Measurements from ENCODE around the gene BDKRB1.

BDKRB1 gene

DNA sequence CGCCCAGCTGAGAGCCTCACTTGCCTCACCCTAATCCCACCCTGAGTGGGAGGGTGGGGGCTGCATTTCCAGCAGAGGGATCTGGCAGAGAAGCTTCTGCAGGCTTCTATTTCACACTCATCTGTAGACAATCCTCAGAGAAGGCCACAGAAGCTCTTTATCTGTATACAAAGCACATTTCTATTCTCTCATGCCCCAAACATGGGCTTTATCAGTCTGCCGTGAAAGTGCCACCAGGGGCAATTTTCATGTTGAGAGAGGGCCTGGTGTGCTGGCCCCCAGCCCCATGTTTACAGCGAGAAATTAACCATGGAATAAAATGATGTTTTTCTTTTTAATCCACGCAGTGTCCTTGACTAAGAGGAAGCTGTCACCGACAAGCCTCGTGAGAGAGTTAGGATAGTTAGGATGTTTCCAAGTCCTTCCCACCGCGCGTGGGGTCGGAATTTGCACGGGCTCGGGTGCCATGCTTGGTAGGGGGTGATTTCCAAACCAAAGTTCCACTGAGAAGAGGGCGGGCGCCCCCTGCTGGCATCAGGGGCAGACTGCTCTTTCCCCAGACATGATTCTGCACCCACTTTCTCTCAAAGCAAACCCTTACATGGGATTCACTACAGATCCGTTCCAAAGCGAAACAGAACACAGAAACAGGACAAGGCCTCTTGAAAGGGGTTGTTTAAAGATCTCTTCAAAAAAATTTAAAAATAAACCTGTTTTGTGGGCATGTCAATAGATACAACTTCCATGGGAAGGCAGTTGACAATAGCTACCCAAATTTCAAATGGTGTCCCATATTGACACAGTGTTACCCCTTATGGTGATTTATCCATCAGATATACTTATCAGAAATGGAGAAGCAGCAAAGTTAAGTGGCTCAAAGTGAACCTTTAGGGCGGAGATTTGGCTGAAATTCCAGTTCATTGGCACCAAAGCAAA lies 19.4 kb downstream of the BDKRB1 start:
- no peak overlapping the region for H3K27ac ChIP-seq
- peak; percentile 76 for DNase-seq

DNA sequence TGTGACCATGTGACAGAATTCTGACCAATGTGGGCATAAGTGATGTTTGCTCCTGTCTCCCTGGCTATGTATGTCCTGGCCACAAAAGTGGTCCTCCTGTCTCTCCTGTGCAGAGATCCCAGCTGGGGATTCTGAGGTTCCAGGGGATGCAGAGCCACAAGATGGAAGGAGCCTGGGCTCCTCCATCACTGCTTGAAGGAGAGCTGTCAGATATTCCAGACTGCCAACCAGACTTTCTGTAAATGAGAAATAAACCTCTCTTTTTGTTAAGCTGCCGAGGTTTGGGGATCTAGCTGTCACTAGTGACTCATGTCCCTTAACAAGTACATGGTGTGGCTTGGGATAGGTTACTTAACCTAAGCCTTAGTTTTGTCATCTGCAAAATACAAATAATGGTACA lies 21.9 kb downstream of the BDKRB1 start:
- no peaks in the 10 kb centered on the region for H3K27me3 ChIP-seq (ENCODE audit: insufficient read depth, low read depth, severe bottlenecking)
- H3K27ac ChIP-seq = no peak overlapping the region
- no peak overlapping the region for H3K4me3 ChIP-seq (ENCODE audit: low read depth, low read length)
- DNase-seq = no peak
- H3K36me3 ChIP-seq = no peaks in the 10 kb centered on the region
- H3K9me3 ChIP-seq (ENCODE audit: severe bottlenecking) = peaks cover 4% of the 10 kb centered on the region
- TF ChIP-seq, protein P1, sequence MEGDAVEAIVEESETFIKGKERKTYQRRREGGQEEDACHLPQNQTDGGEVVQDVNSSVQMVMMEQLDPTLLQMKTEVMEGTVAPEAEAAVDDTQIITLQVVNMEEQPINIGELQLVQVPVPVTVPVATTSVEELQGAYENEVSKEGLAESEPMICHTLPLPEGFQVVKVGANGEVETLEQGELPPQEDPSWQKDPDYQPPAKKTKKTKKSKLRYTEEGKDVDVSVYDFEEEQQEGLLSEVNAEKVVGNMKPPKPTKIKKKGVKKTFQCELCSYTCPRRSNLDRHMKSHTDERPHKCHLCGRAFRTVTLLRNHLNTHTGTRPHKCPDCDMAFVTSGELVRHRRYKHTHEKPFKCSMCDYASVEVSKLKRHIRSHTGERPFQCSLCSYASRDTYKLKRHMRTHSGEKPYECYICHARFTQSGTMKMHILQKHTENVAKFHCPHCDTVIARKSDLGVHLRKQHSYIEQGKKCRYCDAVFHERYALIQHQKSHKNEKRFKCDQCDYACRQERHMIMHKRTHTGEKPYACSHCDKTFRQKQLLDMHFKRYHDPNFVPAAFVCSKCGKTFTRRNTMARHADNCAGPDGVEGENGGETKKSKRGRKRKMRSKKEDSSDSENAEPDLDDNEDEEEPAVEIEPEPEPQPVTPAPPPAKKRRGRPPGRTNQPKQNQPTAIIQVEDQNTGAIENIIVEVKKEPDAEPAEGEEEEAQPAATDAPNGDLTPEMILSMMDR (IDR thresholded peaks at IDR 0.05; ENCODE audit: low read depth, low read length) = no peak

More for the DNA sequence above, 19.4 kb downstream of the BDKRB1 start:
- Histone ChIP-seq H3K27me3 (ENCODE audit: insufficient read depth, low read depth, severe bottlenecking) (no peaks in the 10 kb centered on the region), H3K9me3 (ENCODE audit: severe bottlenecking) (peaks cover 15% of the 10 kb centered on the region), H3K4me3 (ENCODE audit: low read depth, low read length) (no peak overlapping the region), H3K36me3 (no peaks in the 10 kb centered on the region)
- TF ChIP-seq, protein P1 (IDR thresholded peaks at IDR 0.05; ENCODE audit: low read depth, low read length) = peak; percentile 95

DNA sequence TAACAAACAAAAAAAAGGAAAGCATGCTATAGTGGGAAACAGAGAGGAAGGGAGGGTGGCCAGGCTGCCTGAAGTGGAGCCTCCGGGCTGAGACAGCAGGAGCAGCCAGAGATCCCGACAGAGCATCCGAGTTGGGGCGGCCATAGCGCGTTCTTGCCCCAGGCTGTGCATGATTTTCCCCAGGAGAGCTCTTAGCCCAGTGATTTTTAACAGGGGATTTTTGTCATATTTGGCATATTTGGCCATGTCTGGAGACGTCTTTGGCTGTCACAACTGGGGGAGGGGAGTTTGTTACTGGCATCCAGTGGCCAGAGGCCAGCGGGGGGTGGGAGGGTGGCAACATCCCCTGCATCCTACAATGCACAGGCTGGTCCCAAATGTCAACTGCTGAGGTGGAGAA lies 23.6 kb downstream of the BDKRB1 start:
- peaks cover 4% of the 10 kb centered on the region for H3K9me3 ChIP-seq (ENCODE audit: severe bottlenecking)
- TF ChIP-seq, protein P1 (IDR thresholded peaks at IDR 0.05; ENCODE audit: low read depth, low read length) = no peak
- H3K27me3 ChIP-seq (ENCODE audit: insufficient read depth, low read depth, severe bottlenecking) = no peaks in the 10 kb centered on the region
- DNase-seq = no peak
- no peaks in the 10 kb centered on the region for H3K36me3 ChIP-seq
- no peak overlapping the region for H3K4me3 ChIP-seq (ENCODE audit: low read depth, low read length)
- H3K27ac ChIP-seq = no peak overlapping the region

DNA sequence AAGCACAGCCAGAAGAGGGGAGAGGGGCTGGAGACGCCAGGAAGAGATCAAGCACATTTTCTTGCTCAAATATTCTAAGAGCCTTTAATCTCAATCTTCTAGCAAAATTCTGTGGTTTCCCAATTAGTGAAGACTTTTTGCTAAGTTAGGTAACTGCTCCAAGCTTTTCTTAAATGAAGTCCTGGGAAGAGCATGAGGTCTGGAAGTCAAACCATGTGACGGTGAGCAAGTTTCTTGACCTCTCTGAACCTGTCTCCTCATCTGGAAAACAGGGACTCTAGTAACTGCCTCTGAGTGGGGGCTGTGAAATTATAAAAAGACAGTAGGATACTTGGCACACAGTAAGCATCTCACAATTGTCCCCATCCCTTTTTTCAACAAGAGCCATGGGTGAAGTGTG lies 24.1 kb downstream of the BDKRB1 start:
- Histone ChIP-seq H3K4me3 (ENCODE audit: low read depth, low read length) (no peak overlapping the region), H3K9me3 (ENCODE audit: severe bottlenecking) (peaks cover 4% of the 10 kb centered on the region), H3K27me3 (ENCODE audit: insufficient read depth, low read depth, severe bottlenecking) (no peaks in the 10 kb centered on the region), H3K27ac (no peak overlapping the region), H3K36me3 (no peaks in the 10 kb centered on the region)
- TF ChIP-seq, protein P1 (IDR thresholded peaks at IDR 0.05; ENCODE audit: low read depth, low read length) = no peak
- no peak for DNase-seq

DNA sequence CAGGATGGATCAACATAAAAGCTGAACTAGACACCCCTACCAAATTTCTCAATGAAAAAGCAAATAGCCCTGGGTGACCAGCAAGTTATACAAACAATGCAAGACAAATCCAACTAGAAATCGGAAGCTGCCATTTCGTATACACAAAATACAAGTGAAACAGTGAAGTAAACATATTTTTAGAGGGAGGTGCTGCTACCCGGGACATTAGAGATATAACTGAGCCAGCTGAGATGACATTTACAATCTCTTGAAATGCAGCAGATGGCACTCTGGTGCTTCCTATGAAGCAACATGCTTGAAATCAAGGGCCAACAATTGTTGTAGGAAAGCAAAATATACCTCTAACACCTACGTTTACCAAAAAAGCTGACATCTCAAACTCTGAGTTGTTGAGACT lies 25.5 kb downstream of the BDKRB1 start:
- Histone ChIP-seq H3K36me3 (no peaks in the 10 kb centered on the region; the same call in 1 of the 2 replicates), H3K27me3 (ENCODE audit: insufficient read depth, low read depth, severe bottlenecking) (no peaks in the 10 kb centered on the region), H3K27ac (no peak overlapping the region), H3K4me3 (ENCODE audit: low read depth, low read length) (no peak overlapping the region), H3K9me3 (ENCODE audit: severe bottlenecking) (peaks cover 4% of the 10 kb centered on the region)
- TF ChIP-seq, protein P1 (IDR thresholded peaks at IDR 0.05; ENCODE audit: low read depth, low read length) = 0 out of 2 replicates have a peak, but pooled peaks have one; percentile 18
- DNase-seq = no peak
